HFF-Myc (cell line): ENCODE results near the gene CFP.

Experiments
- DNase-seq: peaks from one replicate; pipeline ENCODE4 v3.0.0-alpha.2; 2011; ENCODE audit warnings: low read depth; ENCODE audit errors: extremely low read depth
- H3K4me3 ChIP-seq: replicated peaks from 2 replicates; pipeline ENCODE4 v1.5.1; 2011; ENCODE audit warnings: low read depth, mild to moderate bottlenecking, control low read depth, low read length
- CTCF ChIP-seq: IDR thresholded peaks from 2 replicates; pipeline ENCODE4 v1.5.1; 2012; ENCODE audit warnings: mild to moderate bottlenecking, low read depth, low read length, control low read depth; ENCODE audit errors: missing control alignments

Gene CFP

DNA sequence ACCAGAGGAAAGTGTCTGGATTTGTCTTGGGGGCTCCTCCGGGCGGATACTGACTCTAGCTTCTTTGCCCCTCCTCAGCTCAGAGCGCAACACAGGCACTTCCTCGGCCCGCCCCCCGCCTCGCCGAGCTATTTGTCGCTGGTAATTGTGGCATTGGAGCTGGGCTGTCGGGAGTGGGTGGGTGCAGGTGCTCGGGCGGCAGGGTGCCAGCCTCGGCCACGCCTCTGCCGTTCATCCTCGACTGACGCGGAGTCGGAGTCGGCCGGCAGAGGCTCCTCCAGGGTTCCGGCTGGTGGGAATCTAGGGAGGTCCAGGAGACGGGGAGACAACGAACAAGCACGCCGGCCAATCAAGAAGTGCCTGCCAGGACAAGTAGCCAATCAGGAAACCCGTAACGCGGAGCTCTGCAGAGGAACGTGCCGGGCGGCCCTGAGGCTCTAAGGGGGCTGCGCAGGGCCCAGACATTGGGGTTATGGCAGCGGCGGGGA, 6.1 kb downstream of the CFP start:
- no peak for TF ChIP-seq CTCF
- peak overlapping the region; percentile 7; the same call in 1 of the 2 replicates for H3K4me3 ChIP-seq
- peak; percentile 46 for DNase-seq

DNA sequence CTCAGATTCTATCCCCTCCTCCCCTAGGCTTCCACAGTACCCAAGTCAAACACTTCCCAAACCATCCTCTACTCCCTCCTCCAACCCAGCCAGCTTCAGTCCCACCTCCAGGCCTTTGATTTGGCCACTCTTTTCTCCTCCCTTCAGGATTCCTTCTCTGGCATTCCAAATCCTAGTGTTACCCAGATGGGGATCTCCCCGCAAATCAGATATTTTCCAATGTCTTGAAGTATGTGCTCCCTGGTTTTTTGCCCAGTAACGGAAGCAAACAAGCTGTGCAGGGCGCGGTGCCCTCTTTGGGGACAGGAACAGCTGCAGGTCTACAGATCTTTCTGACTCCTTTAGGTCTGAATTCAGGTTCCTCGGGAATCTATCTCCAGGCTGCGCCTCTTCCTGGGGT, 7.9 kb downstream of the CFP start:
- TF ChIP-seq CTCF, result no peak
- DNase-seq, result no peak
- no peak overlapping the region for H3K4me3 ChIP-seq

DNA sequence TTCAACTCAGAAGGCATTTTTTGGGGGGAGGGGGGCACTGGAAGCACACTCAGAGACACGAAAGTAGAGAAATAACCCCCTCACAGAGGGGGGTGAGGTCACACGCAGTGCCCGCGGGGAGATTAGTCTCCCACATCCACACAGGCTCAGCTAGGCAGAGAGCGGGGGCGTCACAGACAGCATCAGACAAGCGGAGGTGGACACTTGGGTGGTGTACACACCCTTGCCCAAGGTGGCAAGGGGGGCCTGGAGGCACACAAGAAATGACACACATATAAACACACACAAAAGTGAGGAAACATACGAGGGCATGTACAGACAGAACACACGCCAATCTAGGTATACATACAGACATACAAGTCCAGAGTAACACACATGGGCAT, 9.4 kb downstream of the CFP start:
- no peak for DNase-seq
- no peak overlapping the region for H3K4me3 ChIP-seq

DNA sequence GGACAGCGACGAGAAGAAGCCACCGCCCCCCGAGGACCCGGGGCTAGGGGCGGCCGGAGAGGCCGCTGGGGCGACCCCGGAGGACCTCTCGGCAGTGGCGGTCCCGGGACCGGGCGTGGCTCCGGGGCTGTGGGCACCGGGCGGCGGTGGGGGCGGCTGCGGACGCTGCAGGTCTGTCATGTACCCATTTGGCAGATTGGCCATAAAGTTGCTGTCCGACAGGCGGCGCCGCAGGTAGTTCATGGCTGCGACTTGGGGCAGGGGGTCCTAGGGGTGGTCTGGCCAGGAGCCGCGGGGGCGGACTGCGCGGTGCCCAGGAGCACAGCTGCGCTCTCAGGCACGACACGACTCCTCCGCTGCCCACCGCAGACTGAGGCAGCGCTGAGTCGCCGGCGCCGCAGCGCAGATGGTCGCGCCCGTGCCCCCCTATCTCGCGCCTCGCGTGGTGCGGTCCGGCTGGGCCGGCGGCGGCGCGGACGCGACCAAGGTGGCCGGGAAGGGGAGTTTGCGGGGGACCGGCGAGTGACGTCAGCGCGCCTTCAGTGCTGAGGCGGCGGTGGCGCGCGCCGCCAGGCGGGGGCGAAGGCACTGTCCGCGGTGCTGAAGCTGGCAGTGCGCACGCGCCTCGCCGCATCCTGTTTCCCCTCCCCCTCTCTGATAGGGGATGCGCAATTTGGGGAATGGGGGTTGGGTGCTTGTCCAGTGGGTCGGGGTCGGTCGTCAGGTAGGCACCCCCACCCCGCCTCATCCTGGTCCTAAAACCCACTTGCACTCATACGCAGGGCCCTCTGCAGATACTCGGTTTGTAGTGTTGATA, 10.0 kb downstream of the CFP start, which contains the start of gene SYN1:
TSS of gene SYN1 (minus strand) at position 372 of the 817 bp plus-strand sequence. CDS start at position 243, 129 bp downstream.
- H3K4me3 ChIP-seq, result peak within 1 kb of the TSS; percentile 13; the same call in 1 of the 2 replicates
- TF ChIP-seq CTCF, result no peak
- DNase-seq, result peak; percentile 14

More for the DNA sequence above, 9.4 kb downstream of the CFP start:
- TF ChIP-seq CTCF, result no peak

GRCh38 chrX:47618923-47619485, 10.7 kb downstream of the CFP start:
- no peak for TF ChIP-seq CTCF
- H3K4me3 ChIP-seq, result no peak overlapping the region
- no peak for DNase-seq

GRCh38 chrX:47614618-47615017, 15.1 kb downstream of the CFP start:
- no peak for TF ChIP-seq CTCF
- DNase-seq, result no peak
- H3K4me3 ChIP-seq, result no peak overlapping the region
